ENCODE data around the gene ANTKMT.
A peak's percentile ranks its signal among the peaks of the same experiment; 100 is the strongest.
"Not testable (repeated sequence)": the region's sequence is repeated elsewhere in the genome, so short reads cannot be mapped to it uniquely, and the experiment has no call there.

Gene ANTKMT

DNA sequence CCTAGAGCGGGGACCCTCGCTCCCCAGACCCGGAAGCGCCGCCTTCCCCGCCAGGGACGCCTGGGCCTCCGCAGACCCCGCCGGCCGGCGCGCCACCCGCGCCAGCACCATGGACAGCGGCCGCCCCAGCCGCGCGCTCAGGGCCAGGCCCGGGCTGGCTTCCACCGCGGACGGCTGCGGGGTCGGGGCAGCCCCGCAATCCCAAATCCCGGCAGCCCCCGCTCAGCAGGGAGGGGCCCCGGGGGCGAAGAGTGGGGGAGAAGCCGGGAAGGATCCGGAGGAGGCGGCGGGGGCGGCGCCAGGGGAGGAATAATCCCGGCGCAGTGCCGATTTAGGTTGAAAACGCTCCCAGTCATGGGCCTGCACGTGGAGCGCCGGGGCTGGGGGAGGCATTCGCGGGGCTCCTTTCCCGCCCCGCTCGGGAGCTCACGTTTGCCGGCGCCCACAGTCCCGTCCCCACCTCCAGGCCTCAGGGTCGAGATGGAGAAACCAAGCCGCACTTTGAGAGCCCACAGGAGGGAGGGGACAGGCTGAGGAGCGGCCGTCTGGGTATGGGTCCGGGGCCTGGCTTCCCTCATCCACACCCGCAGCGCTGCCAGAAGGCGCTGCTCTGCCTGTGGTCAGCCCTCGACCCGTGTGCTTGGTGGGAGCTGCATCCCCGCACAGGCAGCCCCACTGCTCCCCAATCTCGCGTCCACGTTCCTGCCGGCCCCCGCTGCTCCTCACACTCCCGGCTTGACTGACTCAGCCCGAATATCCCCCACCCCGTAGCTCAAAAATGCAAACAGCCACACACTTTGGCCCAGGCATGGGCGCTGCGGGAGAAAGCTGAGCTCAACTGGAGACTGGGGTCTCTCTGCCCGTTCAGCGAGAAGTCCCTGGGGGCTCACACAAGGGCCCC is 20.0 kb upstream of the ANTKMT start:
- no peak for DNase-seq (ENCODE audit: low spot score)

DNA sequence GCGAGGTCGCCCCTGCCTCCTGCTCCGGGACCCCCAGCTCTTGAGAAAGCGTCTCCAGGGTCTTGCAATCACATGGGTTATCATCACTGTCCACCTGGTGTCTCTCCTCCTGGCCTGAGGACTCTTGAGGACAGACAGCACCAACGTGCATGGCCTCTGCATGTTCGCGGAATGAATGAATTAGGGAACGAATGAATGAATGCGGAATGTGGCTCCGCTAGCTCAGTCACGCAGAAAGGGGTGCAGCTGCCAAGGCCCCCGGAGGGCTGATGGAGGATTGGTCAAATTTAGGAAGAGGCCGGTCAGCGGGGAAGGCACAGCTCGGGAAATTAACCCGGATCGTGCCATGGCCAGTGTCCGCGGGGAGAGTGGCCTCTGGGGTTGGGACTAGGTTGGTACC is 18.6 kb upstream of the ANTKMT start:
- no peak for DNase-seq (ENCODE audit: low spot score)

DNA sequence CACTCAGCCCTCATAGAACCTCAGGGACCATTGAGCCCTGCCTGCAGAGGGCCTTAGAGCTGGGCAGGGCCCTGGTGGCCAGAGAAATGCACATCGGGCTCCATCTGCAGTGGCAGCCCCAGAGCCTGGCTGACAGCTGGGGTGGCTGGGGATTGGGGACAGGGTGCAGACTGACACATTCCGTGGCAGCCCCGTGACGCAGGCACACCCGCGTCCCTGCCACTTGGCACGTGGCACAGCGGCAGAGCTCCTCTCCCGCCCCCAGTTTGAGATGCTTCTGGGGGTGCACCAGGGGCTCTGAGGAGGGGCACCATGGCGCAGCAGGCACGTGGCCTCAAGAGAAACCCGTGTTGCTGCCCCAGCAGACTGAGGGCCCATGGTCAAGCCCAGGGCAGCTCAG is 17.5 kb upstream of the ANTKMT start:
- no peak for DNase-seq (ENCODE audit: low spot score)

DNA sequence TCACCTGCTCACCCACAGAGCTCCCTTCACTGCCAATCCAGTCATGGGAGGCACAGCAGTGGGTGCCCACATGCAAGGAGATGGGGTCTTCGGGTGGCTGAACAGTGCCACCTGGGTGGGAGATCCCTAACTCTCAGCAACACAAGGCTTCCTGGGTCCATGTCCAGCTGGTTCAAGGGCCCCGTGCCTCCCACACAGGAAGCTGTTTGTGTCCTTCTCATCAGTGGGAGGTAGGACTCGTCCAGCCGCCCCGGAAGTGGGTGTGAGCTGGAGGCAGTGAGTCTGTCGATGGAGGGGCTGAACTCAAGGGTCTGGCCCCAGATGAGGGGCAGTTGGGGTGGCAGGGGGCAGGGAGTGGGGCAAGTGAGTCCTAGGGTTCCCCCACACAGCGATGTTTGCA is 16.9 kb upstream of the ANTKMT start:
- DNase-seq (ENCODE audit: low spot score) = no peak

DNA sequence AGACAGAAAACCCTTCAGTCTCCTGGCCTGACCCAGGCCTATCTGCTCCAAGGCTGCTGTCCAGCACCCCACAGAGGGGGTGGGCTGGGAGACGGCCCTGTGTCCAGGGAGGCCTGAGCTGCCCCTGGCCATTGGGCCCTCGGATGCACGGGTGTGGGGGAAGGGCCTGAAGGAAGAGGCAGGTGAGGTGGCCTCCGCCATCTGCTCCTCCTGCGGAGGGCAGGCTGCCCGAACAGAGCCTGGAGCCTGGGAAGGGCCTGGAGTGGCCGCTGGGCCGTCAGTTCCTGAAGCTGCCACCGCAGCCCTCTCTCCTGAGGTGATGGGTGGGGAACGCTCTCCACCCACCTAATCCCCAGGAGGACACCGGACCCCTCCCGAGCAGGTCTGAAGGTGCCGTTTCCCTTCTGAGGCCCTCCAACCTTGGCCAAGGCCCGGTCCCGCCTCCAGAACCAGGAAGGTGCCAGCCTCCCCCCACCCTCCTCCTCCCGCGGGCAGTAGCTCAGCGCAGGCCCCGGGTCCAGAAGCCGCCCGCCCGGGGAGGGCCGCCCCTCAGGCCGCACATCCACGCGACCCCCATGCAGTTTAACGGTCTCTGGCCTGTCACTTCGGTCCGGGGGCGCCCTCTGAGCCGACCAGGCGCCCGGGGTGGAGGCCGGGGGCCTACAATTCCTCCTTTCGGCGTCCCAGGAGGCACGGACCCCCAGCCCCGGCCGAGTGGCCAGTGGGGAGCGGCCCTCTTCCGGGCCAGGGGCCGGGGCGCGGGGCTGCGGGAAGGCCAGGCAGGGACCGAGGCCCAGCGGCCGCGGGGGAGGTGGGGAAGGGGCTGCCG is 16.2 kb upstream of the ANTKMT start:
- DNase-seq (ENCODE audit: low spot score) = no peak

DNA sequence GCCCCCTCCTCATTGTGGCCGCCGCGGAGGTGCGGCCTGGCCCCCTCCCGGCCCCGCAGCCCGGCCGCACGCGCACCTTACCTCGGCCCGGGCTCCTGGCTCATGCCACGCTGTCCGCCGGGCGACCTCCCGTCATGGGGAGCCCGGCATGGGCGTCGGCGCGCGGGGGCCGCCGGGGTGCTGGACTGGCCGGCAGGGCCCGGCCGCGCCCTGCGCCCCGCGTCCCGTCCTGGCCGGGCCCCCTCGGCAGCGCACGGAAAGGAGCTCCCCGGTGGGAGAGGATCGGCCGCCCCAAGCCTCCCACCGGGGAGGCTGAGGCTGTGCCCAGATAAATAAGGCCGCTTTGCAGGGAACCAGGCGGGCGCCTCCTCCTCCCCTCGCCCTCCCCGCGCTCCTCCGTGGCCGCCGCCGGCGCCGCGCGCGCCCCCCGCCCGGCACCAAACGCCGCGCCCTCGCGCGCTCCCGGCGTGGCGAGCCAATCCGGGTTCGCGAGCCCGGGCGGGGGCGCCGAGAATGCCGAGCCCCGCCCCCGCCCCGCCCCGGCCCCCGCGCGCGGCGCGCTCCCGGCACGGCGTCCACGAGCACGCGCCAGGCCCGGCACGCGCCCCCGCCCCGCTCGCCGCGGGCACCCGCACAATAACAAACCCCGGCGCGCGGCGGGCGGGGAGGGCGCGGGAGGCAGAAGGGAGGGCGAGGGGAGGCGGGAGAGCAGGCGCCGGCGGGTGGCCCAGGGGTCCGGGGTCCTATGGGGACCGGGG is 15.3 kb upstream of the ANTKMT start, which contains the start of gene FBXL16:
FBXL16 (minus strand) TSS at position 371 of the 758 bp plus-strand sequence. CDS start 8,396 bp downstream, outside the sequence.
- DNase-seq (ENCODE audit: low spot score) = no peak

DNA sequence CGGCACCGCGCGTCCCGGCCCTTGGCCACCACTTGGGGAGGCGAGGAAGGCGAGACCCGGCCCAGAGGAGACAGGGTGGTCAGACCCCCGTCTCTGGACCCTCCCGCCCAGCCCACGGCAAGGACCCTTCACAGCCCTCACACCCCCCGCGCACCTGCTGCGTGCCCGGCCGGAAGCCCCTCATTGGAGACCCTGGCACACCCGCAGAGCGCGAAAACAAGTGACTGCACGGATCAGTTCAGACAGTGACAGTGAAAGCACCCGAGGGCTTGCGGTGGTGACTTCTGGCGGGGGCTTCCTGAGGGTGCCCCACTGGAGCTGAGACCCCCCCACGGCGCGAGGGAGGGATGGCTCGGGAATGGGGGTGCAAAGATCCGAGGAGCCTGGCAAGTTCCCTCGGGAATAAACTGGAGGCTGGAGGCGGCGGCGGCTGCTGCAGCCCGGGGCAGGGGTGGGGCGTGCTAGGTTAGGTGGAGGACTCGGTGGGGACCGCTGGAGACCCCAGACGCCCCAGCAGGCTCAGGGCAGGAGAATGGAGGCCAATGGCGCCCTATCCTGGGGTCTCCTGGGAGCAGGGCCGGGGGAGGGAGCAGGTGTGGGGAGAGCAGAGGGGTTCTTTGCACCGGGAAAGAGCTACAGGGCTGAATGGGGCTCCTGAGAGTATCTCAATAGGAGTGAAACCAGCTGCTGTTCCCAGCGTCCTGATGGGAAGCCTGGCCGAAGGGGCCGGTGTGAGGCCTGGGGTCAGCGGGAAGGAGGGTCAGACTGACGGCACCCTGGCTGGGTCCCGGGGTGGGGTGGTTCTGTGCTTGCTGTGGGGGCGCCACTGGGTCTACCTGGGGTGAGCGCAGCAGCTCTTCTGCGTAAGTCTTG is 14.5 kb upstream of the ANTKMT start:
- no peak for DNase-seq (ENCODE audit: low spot score)

DNA sequence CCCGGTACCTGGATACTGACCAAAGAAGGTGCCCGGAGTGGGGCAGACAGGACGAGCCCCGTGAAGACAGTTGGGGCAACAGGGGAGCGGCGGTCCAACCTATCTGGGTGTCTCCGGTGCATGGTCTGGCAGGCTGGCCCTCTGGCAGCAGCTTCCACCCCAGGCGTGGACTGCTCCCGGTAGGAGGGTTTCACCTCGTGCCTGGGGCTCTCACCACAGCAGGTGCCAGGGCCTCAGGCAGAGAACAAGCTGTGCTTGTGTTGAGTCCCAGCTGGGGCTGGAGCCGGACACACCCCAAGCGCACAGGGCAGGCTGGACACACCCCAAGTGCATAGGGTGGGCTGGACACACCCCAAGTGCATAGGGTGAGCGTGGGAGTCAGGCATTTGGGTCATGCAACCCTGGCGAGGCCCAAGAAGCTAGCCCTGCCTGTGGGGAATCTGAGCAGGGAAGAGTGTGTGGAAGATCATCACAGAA is 13.8 kb upstream of the ANTKMT start:
- no peak for DNase-seq (ENCODE audit: low spot score)

DNA sequence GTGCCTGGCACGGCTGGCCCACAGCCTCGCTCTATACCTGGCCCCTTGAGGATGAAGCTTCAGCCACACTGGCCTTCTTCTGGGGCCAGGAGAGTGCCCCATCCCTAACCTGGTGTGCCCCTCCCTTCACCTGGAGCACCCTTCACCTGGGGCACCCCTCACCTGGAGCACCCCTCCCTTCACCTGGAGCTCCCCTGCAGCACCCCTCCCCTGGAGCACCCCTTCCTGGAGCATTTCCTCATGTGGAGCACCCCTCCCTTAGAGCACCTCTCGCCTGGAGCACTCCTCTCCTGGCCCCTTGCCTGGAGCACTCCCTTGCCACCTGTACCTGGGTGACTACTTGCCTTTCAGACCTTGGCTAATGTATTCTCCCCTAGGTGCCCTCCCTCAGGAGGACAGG is 12.9 kb upstream of the ANTKMT start:
- no peak for DNase-seq (ENCODE audit: low spot score)

DNA sequence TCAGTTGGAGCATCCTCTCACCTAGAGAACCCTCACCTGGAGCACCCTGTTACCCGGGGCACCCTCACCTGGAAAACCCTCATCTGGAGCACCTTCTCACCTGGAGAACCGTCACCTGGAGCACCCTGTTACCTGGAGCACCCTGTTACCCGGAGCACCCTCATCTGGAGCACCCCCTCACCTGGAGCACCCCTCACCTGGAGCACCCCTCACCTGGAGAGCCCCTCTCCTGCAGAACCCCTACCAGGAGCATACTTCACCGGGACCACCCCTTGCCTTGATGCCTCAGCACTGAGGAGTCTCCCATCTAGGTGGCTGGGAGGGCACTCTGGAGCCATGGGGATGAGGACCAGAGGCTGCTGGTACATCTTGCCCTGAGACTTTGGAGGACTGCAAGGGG is 12.0 kb upstream of the ANTKMT start:
- DNase-seq (ENCODE audit: low spot score) = no peak

DNA sequence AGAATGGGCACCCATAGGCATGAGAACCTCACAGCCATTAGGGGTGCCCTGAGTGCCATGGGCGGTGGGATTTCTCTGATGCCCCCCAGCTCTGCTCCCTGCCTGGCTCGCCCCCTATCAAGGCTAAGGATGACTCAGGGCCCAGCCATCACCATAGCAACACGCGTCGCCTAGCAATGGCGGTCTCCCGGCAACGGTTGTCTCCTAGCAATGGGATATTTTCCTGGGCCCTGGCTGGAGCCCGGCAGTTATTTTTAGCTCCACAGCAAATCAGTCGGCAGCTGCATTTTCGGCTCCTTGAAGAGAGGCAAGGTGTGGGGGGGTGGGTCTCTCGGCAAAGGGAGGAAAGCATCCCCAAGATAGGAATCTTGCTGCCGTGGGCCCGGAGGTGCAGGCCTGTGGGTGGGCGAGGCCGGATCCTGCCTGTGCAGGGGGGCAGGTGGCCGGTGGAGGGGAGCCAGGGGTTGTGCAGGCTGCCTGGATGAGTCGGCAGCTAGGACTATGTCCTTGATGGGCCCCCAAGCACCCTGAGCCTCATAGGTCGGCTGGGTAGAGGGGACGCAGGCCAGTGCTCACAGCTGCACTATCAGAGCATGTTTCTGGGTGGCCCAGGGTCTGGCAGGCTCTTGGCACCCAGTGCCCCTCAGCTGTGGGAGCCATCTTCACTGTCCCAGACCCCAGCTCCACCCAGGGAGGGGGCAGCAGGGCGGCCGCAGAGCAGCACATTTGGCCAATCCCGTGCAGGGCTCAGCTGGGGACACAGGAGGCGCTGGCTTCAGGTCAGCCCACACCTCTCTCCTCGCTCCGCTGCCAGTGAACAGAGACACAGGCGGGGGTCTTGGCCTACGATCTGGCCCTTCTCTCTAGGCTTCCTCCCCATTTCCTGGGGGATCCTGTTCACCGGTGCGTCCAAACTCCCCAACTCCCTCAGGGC is 11.1 kb upstream of the ANTKMT start:
- DNase-seq (ENCODE audit: low spot score) = no peak

DNA sequence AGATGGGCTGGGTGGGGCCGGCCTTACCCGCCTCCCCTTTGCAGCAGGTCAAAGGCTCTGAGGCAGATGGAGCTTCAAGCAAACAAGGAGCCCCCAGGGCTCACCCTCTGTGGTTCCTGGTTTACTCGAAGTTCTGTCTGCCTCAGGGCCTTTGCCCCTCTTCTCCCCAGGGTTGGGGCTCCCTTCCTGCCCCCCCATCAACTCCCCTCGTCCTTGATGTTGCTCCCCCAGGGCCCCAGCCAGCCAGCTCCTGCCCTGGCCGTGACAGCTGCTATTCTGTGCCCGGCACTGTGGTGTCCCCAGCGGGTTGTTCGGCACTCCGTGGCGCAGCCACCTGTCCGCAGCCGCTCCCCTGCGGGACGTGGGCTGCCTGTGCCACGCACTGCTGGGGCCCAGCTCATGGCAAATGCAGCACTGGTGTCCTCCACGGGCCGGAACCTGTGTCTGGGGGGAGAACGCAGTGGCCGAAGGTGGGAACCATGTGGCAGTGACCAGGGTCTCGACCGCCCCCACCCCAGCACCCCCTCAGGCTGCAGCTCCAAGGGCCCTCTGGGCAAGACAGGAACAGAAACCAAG is 10.4 kb upstream of the ANTKMT start:
- DNase-seq (ENCODE audit: low spot score) = no peak

DNA sequence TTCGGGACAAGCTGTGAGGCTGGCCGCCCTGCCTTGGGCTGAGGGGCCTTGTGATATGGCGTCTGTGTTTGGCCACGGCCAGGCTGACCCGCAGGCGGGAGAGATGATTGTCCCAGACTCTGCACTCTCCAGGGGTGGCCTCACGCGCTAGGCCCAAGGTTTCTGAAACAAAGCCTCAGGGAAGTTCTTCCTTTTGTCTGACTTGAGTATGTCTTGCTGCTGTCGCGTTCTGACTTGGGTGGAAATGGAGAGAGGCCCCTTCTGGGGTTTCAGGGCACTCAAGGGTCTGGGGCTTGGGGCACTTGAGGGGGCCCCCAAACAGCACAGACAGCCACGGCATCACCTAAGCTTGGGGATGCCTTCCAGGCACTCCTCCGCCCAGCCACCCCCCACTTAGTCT is 9.9 kb upstream of the ANTKMT start:
- no peak for DNase-seq (ENCODE audit: low spot score)

DNA sequence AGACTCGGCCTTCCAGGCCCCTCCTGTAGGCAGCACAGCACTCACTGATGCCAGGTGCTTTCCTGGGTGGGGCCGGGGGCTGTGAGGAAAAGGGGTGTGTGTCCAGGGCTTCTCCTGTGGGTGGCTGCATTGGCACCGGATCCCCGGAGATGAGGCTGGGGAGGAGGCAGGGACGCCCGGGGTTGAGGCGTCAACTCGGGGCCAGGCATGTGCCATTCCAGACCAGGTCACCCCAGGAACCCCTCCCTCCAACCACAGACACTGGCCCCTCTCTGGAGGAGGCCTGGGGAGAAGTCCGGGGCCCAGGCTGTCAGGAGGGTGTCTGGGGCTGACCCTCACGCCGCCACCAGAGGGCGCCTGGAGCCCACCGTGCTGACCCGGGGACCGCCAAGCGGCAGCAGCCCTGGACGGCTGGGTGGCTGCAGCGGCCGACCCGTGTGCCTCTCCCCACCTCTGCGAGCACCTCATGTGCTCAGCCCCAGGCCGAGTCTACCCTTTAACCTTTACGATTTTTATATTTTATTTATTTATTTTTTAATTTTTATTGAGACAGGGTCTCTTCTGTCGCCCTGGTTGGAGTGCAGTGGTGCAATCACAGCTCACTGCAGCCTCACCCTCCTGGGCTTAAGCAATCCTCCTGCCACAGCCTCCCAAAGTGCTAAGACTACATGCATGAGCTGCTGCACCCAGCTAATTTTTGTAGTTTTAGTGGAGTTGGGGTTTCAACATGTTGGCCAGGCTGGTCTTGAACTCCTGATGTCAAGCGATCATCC is 9.2 kb upstream of the ANTKMT start:
- peak; percentile 85 for DNase-seq (ENCODE audit: low spot score)

DNA sequence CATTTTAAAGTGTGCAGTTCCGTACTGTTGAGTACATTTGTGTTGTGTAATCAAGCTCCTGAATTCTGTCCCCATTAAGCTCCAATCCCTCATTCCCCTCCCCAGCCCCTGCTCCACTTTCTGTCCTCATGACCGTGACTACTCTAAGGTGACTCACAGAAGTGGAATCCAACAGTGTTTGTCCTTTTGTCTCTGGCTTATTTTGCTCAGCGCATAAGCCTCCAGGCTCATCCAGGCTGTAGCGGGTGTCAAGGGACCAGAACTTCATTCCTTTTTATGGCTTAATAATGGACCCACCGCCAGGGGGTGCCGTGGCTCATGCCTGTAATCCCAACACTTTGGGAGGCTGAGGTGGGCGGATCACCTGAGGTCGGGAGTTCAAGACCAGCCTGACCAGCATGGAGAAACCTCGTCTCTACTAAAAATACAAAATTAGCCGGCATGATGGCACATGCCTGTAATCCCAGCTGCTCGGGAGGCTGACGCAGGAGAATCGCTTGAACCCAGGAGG is 8.2 kb upstream of the ANTKMT start:
- DNase-seq (ENCODE audit: low spot score) = not testable (repeated sequence)

DNA sequence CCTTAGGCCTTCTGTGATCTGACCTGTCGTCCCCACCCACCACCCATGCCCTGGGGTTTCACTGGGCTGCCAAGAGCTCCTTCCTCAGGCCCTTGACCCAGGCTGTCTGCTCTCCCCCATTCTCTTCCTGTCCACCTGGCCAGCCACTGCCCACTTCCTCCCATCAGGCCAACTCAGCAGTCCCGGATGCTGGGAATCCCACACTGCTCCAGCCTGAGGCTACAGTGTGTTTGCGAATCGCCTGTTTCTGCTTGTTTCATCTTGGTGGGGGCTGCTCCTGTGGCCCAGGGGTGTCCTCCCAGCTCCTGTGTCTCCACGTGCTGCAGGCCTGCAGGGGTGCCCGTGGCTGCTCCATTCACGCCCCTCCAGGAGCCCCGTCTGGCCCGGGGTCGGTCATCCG is 6.9 kb upstream of the ANTKMT start:
- DNase-seq (ENCODE audit: low spot score) = no peak

DNA sequence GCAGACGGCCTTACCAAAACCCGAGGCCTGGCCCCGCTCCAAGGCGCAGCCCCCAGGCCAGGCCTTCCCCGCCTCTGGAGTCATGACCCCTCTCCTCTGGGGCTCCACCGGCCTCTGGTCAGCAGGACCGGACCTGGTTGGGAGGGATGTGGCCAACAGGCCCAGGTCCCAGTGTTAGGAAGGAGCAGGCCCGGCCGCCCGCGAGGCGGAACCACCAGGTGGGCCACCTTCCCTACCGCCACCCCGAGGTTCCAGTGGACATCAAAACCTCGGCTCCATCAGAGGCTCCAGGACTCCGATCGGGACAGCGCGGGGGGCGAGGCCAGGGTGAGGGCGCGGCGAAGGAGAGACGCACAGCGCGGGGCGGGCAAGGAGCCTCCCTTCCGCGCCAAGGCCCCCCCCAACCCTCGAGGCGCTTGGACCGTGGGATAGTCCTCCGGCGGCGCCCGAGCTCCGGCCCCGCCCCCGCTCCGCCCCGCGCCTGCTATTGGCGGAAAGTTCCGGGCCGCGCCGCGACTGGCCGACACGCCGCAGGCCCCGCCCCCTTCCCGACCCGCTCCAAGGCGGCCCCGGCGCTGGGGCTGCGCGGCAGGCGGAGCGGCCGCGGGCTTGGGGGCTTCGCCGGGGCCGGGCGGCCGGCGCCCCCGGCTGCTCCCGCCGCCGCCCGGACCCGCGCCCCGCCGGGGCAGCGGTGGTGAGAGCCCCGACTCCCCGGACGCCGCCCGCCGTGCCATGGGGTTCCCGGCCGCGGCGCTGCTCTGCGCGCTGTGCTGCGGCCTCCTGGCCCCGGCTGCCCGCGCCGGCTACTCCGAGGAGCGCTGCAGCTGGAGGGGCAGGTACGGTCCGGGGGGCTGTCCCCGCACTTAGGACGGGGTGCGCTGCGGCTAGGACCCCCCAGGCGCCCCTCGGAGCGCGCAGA is 6.1 kb upstream of the ANTKMT start, which contains the start of gene METRN:
METRN (plus strand) TSS at position 561 of the 919 bp plus-strand sequence; CDS start at position 733, 172 bp downstream.
- DNase-seq (ENCODE audit: low spot score) = peak; percentile 77
